Stimulated activated CD4-positive, alpha-beta T cell treated with anti-CD3 and anti-CD28 coated beads, Interleukin-2, amount 100 ng/mL, for 4 hours (primary cell): ENCODE data around the gene FLT1.

ENCODE experiments used
- DNase-seq: peaks from one replicate; pipeline ENCODE4 v3.0.0-alpha.2; 2020; ENCODE audit warnings: low read depth

FLT1 gene

GRCh38 chr13:28526876-28527275, 31.9 kb upstream of the FLT1 start:
- no peak for DNase-seq

DNA sequence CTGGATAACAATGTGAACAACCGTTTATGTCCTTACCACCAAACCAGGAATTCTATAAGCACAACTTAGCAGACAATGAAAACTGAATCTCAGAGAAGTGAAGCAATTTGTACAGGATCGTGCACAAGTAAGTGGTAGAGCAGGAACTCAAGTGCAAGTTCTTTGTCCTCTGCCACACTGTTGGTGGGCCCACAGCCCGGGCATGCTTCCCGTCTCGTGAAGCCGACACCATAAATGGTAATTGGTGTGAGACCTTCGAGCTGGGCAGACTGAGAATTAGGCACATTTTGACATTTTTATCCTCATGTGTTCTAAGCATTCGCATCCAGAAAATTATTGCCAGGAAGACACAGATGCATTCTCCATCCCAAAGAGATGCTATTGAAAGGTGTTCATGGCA, 27.9 kb upstream of the FLT1 start:
- no peak for DNase-seq

DNA sequence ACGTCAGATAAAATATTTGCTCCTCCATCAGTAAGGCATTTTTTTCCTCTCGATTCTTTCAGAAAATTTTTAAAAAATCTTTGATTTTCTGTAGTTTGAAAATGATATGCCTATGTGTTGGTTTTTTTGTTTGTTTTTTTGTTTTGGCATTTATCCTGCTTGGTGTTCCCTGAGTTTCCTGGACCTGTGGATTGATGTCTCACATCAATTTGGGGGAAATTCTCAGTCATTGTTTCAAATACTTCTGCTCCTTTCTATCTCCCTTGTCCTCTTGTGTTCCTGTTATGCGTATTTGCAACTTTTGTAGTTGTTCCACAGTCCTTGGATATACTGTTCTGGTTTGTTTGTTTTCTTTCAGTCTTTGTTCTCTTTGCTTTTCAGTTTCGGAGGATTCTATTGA, 18.8 kb upstream of the FLT1 start:
- DNase-seq, result no peak

GRCh38 chr13:28510542-28510941, 15.6 kb upstream of the FLT1 start:
- no peak for DNase-seq

- no peak for DNase-seq
Observed at GRCh38 chr13:28510066-28510465, 15.1 kb upstream of the FLT1 start.

GRCh38 chr13:28505543-28506135, 10.7 kb upstream of the FLT1 start:
- DNase-seq, result no peak

DNA sequence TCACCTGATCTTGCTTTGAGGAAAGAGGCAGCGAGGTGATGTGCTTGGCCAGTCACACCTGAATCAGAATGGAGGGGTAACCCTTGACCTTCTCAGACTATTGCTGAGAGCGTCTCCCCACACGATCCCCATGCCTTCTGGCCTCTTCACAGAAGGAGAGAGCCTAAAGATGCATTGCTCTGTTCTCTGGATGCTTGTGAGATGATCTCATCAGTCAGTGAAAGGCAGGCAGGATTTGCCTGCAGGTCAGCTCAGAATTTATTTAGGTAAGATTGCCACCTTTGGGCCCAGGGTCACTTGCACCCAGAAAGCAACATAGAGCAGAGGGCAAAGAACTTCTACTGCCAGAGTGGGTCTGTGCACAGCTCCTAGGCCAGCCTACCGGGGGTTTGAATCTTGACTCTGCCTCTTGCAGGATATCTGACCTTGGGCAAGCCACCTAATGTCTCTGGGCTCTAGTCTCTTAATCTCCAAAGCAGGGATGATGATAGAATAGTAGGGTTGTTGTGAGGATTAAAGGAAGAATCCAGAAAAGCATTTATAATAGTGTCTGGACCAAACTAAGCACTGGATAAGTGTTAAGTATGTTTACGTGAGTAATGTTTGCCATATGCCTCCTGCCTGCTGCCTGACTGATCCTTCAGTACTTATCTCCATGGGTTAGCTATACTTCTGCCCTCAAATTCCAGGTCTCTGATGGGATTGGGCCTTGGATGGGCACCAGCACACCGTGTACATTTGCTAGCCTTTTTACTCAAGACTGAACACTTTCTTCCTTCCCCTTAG, 8.4 kb upstream of the FLT1 start:
- DNase-seq, result no peak

- no peak for DNase-seq
Observed at GRCh38 chr13:28501547-28501946, 6.6 kb upstream of the FLT1 start.

DNA sequence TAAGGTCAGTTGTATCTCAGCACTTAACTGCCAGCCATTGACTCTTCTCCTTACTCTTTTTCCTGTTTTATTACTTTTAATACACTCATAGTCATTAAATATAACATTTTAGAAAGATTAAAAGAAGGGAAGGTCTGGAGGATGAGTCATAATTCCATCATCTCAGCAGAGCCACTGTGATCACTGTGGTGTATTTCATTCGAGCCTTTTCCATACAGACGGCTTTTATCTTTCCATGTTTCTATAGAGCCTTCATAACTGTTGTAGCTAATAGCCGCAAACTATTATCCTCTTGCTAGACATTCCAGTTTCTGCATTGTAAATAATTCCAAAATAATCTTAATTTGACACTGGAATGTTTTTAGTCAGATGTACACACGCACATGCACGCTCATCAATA, 4.7 kb upstream of the FLT1 start:
- no peak for DNase-seq

DNA sequence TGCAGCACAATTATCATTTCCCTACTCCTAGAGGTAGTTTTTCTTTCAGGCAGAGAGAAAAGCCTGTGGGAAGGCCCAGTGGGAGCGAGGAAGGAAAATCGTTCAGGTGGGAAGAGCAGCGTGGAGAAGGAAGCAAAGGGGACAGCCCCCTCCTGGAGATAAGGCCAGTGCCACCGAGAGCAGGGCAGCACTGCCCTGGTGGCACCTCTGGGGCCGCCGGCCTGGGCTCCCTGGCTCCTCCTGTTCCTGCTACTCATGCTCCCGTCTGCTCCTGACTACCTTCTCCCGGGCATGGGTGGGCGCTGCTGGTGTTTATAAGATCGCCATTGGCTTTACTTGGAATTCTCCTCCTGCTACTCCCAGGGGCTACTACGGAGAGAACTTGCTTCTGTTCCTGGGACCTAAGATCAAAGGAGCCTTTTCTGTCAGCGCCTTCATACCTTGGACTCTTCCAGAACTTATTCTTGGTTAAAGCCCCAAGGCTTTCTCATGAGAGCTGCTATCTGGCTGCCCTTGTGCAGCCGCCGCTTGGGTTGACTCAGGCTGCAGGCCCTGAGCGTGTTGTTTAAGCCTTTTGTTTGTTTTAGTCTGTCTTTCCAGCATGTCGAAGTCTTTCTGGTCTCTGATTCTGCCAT, 3.7 kb upstream of the FLT1 start:
- no peak for DNase-seq

GRCh38 chr13:28497143-28497876, 2.4 kb upstream of the FLT1 start:
- DNase-seq, result no peak

DNA sequence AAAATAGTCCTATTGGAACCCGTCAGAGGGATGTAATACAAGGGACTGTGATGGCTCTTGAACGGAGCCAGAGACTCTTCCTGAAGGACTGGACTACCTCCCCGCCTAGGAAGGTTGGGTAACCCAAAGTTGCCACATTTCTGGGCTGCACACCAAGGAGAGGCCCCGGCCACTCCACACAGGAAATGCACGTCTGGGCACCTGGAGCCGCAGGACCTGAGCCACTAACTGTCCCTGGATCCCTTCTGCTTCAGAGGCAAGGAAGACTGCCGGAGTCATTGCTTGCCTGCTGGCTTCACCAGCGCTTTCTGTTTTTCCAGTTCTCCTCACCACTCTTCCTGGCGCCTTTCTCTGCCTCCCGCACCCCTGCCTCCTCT, 1.2 kb upstream of the FLT1 start:
- DNase-seq, result no peak

DNA sequence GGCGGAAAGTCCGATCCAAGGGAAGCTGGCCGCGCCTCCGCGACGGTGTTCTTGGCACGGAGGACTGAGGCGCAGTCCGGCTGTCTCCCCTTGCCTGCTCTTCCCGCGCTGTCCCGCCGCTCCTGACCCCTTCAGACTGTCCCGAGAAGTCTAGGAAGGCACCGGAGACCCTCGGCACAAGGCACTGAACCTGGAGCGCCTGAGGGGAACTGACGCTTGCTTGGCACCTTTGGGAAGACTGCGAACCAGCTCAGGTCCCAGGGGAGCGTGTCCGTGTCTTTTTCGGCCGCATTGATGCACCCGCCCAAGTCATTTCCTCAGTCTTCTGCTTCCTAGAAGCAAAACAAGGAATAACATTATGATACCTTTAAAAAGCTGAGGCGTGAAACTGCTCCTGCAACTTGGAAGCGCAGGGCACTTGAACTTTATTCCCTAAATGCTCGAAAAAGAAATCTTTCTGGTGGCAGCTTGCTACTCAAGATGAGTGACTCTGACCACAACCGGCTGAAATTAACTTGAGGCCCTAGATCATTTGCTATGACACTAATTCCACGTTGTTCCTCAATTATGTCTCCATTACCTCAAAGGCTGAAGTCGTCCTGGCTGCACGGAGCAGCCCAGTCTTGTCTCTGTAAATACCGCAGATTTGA, 735 bp upstream of the FLT1 start:
- no peak for DNase-seq

- DNase-seq, result no peak
Observed at GRCh38 chr13:28494504-28494777, 487 bp downstream of the FLT1 start.

DNA sequence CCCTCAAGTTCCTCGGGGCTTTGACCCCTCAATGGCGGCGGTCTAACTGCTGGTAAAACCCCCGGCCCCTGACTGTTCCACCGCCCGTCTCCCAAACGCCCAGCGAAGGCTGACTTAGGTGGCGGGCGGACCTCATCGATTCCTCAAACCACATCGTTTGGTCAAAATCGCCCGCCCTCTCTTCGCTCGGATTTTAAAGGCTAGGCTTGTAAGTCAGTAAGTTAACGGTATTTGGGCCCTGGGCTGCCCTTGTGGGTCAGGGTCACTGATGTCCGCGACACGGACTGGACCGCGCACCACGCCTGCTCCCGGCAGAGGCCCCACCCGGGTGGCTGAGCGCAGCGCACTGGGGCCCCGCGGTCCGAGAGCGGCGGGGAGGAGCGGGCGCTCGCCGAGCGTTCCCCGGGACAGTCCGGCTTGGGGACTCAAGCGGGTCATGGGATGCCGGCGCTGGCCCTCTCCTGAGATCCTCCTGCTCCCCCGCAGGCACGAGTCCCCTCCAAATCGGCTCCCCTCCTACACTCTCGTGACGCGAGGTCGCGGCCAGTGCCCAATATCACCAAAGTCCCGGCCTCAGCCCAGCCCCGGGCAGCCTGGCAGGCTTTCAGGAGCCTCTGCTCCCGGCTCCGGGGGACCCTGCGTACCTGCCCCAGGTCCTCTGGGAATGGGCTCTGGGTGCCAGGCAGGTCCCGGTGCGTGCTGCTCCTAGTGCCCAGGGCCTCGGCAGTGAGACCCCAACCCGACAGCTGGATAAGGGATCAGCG, 1.0 kb downstream of the FLT1 start:
- no peak for DNase-seq

GRCh38 chr13:28492569-28493367, 2.2 kb downstream of the FLT1 start:
- DNase-seq, result peak; percentile 30

- no peak for DNase-seq
Observed at GRCh38 chr13:28490061-28490460, 4.9 kb downstream of the FLT1 start.

GRCh38 chr13:28489524-28489931, 5.4 kb downstream of the FLT1 start:
- DNase-seq, result no peak

- no peak for DNase-seq
Observed at GRCh38 chr13:28488376-28489005, 6.4 kb downstream of the FLT1 start.

- DNase-seq, result no peak
Observed at GRCh38 chr13:28485996-28486543, 8.9 kb downstream of the FLT1 start.
